GM15510 (cell line): Measurements from ENCODE around the gene ECM1.

Source experiments
- POLR2A ChIP-seq: IDR thresholded peaks from 3 replicates; pipeline ENCODE4 v1.6.1; 2011; ENCODE audit warnings: borderline replicate concordance; ENCODE audit not compliant: insufficient read length; ENCODE audit errors: extremely low read depth

Gene ECM1

DNA sequence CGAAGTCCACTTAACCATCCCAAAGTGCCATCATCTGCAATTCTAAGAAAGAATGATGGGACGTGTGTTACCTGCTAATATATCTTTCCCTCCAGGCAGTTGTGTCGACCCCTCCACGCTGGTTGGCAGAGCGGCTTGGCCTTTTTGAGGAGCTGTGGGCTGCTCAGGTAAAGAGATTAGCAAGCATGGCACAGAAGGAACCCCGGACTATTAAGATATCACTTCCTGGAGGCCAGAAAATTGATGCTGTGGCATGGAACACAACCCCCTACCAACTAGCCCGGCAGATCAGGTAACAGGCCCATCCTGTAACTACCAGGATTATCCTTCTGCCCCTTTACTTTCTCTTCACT is 20.2 kb upstream of the ECM1 start:
- no peak for TF ChIP-seq POLR2A

DNA sequence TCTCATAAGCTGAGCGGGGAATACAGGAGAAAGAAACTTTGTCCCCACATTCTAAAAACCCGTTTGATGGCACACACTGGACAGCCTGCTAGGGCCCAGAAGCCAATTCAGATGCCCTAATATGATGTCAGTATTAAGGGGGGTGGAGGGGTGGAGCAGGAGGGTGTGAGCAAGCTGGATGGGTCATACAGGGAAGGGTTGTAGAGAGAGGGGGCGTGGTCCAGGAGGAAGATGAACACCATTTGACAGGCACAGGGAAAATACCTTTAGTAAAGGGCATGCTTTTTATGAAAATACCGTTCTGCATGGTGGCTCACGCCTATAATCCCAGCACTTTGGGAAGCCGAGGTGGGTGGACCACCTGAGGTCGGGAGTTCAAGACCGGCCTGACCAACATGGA is 14.7 kb upstream of the ECM1 start:
- TF ChIP-seq POLR2A, result no peak

DNA sequence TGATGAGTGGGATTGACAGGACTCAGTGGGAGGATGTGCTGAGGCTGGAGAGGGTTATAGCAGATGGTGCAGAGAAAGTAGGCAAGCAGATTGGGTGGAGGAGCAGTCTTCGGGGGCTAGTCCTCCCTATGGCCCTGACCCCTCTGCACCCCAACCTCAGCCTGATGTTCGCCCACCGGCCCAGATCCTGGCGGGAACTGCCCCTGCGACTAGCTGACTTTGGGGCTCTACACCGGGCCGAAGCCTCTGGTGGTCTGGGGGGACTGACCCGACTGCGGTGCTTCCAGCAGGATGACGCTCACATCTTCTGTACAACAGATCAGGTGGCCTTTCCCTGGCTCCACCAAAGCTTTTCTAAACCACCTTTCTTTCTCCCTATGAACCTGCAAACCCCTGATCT is 9.6 kb upstream of the ECM1 start:
- TF ChIP-seq POLR2A, result no peak

DNA sequence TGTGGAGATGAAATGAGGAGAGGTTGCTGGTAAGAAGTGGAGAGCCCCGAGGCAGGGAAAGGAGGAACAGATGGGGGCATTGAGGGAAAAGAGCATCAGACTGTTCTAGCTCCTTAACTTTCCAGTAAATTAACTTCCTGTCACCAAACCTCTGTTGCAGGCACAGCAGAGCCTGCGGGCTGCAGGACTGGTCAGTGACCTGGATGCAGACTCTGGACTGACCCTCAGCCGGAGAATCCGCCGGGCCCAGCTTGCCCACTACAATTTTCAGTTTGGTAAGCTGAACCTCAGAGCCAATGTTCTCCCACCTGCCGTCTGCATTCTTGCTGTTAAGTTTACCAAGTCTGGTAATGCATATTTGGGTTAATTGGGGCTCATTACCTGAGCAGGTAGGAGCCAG is 2.5 kb upstream of the ECM1 start:
- no peak for TF ChIP-seq POLR2A

GRCh38 chr1:150508982-150509381 is 1.1 kb downstream of the ECM1 start:
- no peak for TF ChIP-seq POLR2A

- TF ChIP-seq POLR2A, result no peak
Measured at GRCh38 chr1:150511551-150511950, 3.6 kb downstream of the ECM1 start.

GRCh38 chr1:150511985-150512660 is 4.2 kb downstream of the ECM1 start:
- TF ChIP-seq POLR2A, result no peak

DNA sequence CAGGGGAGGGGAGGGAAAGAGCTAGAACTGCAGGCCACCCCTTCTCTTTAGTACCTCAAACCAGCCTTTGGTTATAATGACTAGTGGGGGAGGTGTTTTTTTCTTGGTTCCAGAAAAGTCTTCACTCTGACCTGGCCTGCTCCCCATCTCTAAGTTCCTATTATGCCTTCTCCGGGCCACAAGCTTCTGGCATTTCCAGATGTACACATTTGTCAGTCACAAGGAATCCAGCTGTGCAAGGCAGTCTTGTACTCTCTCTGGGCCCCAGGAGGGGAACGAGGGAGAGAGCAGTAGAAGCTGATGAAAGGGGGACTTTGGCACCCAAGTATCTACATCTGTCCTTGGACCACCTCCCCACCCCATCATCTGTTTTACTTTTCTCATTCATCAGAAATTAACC is 4.9 kb downstream of the ECM1 start:
- no peak for TF ChIP-seq POLR2A

DNA sequence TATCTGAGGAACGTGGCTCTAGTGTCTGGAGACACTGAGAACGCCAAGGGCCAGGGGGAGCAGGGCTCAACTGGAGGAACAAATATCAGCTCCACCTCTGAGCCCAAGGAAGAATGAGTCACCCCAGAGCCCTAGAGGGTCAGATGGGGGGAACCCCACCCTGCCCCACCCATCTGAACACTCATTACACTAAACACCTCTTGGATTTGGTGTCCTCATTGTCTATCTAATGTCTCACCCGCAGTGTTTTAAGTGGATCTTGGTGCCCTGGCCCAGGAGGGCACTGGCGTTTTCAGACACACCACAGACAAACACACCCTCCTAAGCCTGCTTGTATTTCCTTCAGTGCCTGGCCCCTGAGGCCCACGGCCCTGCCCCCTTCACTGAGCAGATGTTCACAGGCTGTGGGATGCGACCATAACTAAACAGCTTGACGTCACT is 5.5 kb downstream of the ECM1 start:
- TF ChIP-seq POLR2A, result no peak

DNA sequence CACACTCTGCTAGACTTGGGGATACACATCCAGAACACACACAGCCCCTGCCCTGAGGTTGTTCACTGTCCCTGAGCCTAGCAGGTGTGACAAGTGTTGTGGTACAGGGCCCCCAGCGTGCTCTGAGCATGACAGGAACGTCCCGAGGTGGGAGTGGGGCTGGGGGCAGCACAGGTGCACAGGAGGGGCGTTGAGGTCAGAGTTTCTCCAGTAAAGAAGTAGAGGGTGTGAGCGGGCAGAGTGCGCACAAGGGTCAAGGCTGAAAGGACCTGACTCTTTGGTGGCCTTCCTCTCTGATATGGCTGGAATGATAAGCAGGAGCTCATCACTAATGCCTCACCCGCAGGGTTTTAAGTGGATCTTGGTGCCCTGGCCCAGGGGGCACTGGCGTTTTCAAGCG is 6.4 kb downstream of the ECM1 start:
- no peak for TF ChIP-seq POLR2A

- TF ChIP-seq POLR2A, result no peak
Measured at GRCh38 chr1:150514913-150515327, 7.0 kb downstream of the ECM1 start.

- peak; percentile 76 for TF ChIP-seq POLR2A
Measured at GRCh38 chr1:150515328-150516049, 7.6 kb downstream of the ECM1 start, which contains the start of gene FALEC. Gene FALEC (plus strand): TSS chr1:150515752.

- no peak for TF ChIP-seq POLR2A
Measured at GRCh38 chr1:150516050-150516591, 8.2 kb downstream of the ECM1 start.

- no peak for TF ChIP-seq POLR2A
Measured at GRCh38 chr1:150516616-150517015, 8.7 kb downstream of the ECM1 start.

- TF ChIP-seq POLR2A, result no peak
Measured at GRCh38 chr1:150521196-150521968, 13.5 kb downstream of the ECM1 start.
